ENCODE data around the gene PLB1. TPM values are rescaled to one million over a fixed set of nuclear protein-coding genes. Genes with fewer than 3 reads are reported as not detected.

Gene PLB1
- total RNA-seq, 1 experiment from 2014 or later, result not detected

DNA sequence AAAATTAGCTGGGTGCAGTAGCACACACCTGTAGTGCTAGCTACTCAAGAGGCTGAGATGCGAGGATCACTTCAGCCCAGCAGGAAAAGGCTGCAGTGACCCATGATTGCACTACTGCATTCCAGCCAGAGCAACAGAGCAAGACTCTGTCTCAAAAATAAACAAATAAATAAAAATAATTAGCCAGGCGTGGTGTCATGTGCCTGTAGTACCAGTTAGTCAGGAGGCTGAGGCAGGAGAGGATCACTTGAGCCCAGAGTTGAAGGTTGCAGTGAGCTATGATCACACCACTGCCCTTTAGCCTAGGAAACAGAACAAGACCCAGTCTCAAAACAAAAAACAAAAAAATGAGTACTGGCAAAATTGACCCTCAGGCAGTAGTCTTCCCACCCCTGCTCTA is 193.9 kb downstream of the PLB1 start:
- DNase-seq (ENCODE audit: low spot score), result no peak

DNA sequence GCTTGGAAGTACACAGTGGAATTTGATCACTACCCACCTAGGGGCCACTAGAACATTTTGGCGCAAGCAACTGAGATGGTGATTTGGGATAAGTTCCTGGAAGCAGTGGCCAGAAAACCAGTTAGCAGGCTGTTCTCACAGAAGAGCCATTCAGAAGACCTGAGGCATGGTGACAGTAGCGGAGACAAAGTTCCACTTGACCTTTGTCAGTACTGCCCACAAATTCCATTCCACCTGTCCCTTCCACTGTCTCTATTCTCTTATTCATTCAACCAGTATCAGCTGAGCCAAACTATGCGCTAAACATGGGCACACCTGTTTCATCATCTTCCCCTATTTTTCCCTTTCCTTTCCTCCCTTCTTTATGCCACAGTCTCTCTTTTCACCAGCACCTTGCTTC is 196.6 kb downstream of the PLB1 start:
- no peak for DNase-seq (ENCODE audit: low spot score)

DNA sequence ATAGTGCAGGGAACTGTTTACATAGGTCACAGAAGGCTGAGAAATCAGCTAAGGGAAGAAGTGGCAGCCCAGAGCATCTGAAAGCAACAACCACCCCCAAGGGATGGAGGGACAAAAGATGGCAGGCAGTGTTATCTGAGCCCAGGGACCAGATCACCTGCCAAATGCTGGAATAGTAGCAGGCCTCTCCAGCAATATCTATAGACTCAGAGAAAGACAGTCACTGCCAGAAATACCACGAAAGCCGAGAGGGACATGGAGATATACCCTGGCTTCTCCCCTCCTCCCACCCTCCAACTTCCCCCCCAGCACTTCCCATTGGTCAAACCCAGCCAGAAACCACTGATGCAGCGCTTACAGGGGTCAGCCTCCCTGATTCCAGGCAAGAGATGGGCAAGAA is 197.4 kb downstream of the PLB1 start:
- no peak for DNase-seq (ENCODE audit: low spot score)

Small RNA genes within 50 kb of the gene (small RNA-seq; reads per million reads assigned to genes)
- 0.29 reads per million for gene RNA5SP89
- gene SNRPGP7, result not detected

Other genes with a start within 250 kb of the PLB1 start
- 51.5 and 61.8 TPM in 2 replicates for gene FOSL2, start 103.2 kb upstream of the PLB1 start, total RNA-seq (2014; rRNA removed; shearing (Covaris generic))